Gastroesophageal sphincter (tissue), 3 donors: Measurements from ENCODE around the gene KRTAP9-9.
"Not testable (repeated sequence)": the region's sequence is repeated elsewhere in the genome, so short reads cannot be mapped to it uniquely, and the experiment has no call there.

Source experiments
- CTCF ChIP-seq, 4 experiments: fragments of 200-600 bp in 2 of 4; fragments of 450-650 bp in 2 of 4; sonication (generic) in 1 of 4; IDR thresholded peaks; one replicate each; pipeline ENCODE4 v1.5.1; 2017 to 2019; ENCODE audit warnings: antibody characterized with exemption in 4 of 4, mild to moderate bottlenecking in 2 of 4, moderate library complexity in 2 of 4
- POLR2A ChIP-seq, 2 donors: fragments of 450-650 bp; IDR thresholded peaks; one replicate each; pipeline ENCODE4 v1.6.1; 2017; ENCODE audit warnings: antibody characterized with exemption in 2 of 2, mild to moderate bottlenecking in 2 of 2, moderate library complexity in 1 of 2
- POLR2AphosphoS5 ChIP-seq: sonication (generic); formaldehyde crosslinking; IDR thresholded peaks from one replicate; pipeline ENCODE4 v1.6.1; 2017; ENCODE audit warnings: antibody characterized with exemption

GRCh38 chr17:41255381-41256290 is at the start of gene KRTAP9-9:
- not testable (repeated sequence) for TF ChIP-seq CTCF (IDR thresholded peaks at IDR 0.05); POLR2AphosphoS5; POLR2A (IDR thresholded peaks at IDR 0.05)
